NCI-H1092 treated with DMSO at 0.1 percent for 48 hours (cell line): ENCODE results near the gene MED15.
"Not testable (repeated sequence)": the region's sequence is repeated elsewhere in the genome, so short reads cannot be mapped to it uniquely, and the experiment has no call there.

Experiments
- DNase-seq: peaks from one replicate; lab custom pipeline; 2025; lab: John Stamatoyannopoulos, UW

MED15 gene

DNA sequence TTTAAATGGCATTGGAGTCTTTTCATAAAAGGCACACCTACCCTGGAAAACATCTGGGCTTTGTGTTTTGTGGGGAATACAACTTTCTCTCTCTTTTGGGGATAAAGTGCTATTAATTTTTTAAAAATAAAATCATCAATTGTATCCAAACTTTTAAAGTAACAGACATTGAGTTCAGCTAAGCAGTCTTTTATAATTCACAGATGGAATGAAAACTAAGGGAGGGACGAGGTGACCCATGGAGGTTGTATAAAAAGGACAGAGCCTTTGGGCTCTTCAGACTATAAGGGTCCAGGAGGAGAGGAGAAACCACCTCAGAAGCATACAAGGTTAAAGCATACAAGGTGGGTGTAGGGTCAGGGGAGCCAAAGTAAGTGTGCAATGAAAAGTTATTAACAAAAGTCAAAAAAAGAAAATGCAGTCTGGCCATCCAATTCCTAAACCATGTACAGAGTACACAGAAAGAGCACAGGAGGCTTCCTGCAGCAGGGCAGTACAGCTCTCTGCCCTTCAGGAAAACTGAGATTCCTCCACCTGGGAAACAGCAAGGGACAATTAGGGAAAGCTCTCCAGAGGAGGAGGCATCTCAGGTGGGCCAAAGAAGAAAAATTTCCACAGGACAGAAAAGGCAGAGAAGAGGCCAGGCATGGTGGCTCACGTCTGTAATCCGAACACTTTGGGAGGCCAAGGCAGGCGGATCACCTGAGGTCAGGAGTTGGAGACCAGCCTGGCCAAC, 22.3 kb upstream of the MED15 start:
- no peak for DNase-seq

DNA sequence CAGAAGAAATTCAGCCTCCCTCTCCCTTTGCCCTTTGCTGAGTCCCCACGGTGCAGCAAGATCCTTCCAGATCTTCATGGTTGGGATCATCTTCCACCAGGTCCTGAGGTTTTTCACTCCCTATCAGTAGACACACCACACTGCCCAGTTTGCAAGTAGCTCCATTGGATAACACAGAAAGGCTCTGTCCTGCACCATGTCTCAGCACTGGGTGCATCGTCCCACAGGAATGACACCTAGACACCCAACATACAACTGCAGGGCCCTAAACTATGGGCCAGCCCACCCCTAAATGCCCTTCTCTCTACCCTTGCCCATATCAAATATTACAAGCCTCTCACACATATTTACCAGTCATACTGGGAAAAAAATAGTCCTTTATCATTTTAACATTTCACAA, 21.2 kb upstream of the MED15 start:
- DNase-seq: no peak

DNA sequence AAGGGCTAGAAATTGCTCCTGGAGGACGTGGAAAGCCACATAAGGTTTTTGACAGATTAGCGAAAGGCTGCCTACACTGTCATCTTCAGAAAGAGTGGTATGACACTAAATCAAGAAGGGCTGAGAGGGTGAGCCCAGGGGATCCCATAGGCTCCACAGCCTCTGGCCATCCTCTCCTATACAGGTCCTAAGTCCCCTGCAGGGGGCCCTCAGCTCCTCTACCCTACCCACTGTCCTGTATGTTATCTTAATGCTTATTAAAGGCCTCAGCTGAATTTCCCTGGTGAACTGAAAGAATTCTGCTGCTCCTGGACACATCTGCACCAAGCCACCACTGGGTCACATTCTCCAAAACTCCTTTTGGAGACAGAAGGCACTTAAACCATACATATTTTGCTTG, 19.7 kb upstream of the MED15 start:
- DNase-seq: no peak

DNA sequence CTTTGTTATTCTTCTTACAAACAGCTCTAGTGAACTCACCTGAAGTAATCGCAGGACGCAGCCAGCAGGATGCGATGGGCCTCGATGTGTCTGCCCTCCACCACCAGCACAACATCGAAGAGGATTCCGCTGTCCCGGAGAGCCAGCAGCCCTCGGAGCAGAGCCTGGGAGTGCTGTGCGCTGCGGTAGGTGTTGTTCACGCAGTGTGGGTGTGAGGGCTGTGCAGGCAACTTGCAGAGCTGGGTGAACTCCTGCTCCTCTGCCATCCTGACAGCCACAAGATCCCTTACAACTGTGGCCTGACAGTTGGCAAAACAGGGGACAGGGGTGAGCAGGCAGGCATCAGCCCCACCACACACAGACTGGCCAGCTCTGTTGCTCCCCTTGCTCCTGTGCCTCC, 18.5 kb upstream of the MED15 start:
- no peak for DNase-seq

DNA sequence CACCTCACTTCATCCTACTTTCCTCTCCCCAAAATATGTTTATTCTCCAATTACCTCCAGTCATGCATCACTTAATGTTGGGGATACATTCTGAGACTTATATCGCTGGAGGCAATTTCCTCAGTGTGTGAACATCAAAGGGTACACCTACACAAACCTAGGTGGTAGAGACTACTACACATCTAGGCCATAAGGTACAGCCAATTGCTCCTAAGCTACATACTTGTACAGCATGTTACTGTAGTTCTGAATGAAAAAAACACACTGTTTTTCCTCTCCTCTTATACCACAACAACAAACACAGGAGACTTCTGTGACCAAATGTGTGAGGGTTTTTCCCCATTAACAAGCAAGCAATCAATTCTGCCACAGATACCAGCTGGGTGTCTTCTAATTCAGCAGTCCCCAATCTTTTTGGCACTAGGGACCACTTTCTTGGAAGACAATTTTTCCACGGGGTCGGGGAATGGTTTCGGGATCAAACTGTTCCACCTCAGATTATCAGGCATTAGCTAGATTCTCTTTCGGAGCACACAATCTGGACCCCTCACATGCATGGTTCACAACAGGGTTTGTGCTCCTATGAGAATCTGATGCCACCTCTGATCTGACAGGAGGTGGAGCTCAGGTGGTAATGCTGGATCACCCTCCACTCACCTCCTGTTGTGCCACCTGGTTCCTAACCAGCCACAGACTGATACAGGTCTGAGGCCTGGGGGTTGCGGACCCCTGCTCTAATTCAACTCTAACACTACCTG, 17.0 kb upstream of the MED15 start:
- no peak for DNase-seq

DNA sequence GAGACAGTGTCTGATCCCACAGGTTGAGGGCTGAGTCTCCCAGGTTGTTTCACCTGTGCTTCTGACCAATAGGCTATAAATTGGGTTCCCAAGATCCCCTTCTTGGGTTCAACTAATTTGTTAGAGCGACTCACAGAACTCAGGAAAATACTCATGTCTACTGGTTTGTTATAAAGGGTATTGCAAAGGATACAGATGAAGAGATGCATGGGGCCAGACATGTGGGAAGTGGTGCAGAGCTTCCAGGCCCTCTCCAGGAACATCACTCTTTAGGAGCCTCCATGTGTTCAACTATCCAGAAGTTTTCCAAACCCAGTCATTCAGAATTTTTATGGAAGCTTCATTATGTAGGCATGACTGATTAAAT, 16.5 kb upstream of the MED15 start:
- no peak for DNase-seq

DNA sequence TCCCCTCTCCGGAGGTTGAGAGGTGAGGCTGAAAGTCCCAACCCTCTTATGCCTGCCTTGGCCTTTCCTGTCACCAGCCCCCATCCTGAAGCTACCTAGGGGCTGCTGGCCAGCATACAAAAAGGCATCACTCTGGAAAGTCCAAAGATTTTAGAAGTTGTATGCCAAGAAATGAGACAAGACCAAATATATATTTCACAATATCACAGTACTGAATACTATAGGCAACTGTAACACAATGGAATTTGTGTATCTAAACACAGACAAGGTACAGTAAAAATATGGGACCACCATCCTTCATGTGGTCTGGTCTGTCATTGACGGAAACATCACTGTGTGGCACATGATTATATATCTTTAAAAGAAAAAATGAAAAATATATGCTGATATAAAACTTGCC, 16.1 kb upstream of the MED15 start:
- no peak for DNase-seq

DNA sequence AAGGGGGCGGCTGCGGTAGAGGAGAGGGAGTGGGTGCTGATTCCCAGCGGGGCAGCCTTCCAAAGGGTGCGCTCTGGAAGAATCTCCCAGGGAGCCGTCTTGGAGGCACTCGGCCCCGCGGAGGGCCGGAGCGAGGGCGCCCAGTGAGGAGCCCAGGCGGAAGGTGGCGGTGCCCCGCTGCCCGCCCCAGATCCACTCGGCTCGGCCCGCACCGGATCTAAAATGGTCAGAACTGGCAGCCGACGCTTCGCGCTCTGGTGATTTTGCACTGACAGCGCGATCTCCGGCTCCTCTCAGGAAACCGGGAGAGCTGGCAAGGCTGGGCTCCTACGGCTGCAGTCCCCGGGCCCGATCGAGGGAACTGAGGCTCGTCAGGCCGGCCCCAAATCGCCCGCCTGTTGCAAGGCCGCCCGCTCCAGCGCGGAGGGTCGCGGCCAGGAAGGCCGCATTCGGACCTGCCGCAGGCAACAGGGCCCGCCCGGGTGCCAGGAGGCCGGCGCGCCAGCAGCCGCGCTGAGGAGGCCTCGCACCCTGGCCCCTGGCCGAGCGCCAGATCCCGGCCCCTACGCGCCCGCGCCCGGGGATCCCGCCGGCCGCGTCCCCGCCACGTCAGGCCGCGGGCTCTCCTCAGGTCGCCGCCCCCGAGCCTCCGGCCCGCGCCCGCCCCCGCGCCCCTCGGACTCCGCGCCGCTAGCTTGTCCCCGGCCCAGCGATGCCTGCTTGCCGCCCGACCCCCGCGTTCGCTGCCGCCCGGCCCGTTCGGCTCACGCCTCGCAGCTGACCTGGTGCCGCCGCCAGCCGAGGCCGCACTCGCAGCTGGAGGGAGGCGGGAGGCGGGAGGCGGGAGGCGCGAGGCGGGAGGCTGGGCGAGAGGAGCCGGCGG, 12.2 kb upstream of the MED15 start, which contains the start of gene KLHL22:
Gene KLHL22, minus strand, starts transcription at position 818 of the 883 bp plus-strand sequence. CDS start 6,584 bp downstream, outside the sequence.
- peak; percentile 67 for DNase-seq

DNA sequence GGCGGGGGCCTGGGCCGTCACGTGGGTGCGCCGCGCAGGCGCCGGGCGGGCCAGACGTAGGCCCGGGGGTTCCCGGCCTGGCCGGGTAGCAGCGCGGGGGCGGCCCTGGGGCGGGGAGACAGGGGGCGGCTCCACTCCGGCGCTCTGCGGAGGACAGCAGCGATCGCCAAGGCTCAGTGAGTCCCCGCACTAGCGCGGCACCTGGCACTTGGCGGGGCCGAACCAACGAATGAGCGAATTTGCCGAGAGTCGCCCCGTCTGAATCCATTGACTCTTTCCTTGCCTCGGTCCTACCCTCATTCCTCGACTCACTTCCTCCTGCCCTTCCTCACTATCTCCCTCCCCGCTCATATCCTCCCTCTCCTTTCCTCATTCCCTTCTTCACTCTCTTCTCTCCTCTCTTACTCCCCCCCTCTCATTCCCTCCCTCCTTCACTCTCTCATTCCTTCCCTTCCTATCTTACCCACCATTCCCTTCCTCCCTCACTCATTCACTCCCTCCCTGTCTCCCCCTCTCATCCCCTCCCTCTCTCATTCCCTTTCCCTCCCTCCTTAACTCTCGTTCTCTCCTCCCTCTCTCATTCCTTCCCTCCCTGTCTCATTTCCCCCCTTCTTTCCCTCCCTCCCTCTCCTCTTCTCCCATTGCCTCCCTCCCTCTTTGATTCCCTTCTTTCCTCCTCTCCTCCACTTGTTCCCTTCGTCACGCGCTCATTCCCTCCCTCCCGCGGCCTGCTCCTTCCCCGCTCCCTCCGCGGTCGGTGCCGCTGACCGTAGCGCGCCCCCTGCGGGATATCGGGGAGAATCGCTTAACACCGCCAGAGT, 11.3 kb upstream of the MED15 start:
- DNase-seq: peak; percentile 91

DNA sequence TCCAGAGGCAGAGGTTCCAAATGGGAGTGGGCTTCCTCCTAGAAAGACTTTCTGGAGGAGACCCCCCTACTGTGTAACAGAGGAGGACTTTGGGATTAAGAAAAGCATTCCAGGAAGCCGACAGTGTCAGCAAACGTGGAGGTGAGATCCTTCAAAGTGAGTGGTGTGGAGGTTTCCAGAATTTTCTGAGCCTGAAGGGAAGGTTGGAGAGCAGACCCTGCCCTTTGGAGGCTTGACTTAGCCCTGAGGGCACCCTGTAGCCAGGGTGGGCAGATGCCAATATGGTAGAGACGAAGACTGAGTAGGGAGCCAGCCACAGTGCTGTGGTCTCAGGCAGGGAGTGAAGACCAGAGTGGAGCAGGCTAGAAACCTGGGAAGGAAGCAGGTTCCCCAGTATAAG, 10.0 kb upstream of the MED15 start:
- DNase-seq: no peak

DNA sequence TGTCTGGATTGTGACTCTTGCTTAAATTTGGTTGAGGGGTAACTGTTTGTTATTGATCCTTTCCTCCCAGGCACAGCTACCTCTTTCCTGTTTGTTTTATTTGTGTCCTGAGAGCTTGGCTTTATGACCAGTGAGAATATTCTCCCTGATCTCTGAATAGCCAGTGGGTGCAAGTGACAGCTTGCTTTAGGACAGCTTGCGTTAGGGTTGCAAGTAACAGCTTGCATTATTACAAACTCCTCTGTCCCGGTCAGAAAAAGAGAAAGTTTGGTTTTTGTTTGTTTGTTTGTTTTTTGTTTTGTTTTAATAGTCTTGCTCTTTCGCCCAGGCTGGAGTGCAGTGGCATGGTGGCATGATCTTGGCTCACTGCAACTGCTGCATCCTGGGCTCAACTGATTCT, 8.5 kb upstream of the MED15 start:
- no peak for DNase-seq

DNA sequence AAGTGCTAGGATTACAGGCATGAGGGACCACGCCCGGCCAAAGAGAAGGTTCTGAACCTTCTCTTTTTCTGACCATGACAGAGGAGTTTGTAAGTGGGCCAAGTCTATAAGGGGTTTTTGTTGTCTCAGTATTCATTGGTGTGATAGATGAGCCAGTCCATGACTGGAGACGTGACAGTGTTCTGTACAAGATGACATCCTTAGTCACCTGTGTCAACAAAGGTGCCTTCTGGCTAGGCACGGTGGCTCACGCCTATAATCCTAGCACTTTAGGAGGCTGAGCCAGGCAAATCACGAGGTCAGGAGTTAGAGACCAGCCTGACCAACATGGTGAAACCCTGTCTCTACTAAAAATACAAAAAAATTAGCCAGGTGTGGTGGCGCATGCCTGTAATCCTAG, 7.6 kb upstream of the MED15 start:
- DNase-seq: no peak

DNA sequence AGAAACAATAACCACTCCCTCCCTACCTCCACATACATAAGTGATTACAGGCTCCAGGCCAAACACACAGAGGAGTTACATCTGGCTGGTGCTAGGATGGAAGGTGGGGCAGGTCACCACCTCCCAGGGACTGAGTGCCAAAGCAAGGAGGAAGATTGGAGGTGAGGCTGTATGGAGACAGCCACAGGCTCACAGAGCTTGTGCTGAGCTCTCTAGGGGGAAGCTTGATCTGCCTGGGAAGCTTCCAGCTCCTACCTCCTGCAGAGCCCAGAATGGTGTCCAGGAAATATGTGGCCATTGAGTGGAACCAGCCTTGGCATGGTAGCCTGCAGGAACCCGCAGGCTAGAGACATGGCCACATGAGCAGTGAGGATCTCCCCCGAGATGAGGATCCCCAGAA, 3.6 kb upstream of the MED15 start:
- DNase-seq: no peak

DNA sequence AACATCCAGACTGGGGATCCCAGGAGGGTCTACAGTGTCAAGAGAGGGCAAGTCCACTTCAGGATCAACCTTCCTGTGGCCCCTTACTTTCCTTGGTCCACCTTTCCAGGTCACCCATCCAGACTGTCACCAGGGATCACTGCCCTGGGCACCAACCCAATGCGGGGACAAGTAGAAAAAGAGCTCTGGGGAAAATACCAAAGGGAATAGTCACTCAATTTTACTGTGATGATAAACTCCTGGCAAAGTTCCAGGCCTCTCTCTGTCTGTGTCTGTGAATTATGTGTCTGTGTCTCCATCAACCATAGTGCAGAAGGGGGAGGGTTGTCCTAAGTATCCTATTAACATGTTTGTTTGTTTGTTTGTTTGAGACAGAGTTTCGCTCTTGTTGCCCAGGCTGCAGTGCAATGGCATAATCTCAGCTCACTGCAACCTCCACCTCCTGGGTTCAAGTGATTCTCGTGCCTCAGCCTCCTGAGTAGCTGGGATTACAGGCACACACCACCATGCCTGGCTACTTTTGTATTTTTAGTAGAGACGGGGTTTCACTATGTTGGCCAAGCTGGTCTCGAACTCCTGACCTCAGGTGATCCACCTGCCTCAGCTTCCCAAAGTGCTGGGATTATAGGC, 3.0 kb upstream of the MED15 start:
- not testable (repeated sequence) for DNase-seq

DNA sequence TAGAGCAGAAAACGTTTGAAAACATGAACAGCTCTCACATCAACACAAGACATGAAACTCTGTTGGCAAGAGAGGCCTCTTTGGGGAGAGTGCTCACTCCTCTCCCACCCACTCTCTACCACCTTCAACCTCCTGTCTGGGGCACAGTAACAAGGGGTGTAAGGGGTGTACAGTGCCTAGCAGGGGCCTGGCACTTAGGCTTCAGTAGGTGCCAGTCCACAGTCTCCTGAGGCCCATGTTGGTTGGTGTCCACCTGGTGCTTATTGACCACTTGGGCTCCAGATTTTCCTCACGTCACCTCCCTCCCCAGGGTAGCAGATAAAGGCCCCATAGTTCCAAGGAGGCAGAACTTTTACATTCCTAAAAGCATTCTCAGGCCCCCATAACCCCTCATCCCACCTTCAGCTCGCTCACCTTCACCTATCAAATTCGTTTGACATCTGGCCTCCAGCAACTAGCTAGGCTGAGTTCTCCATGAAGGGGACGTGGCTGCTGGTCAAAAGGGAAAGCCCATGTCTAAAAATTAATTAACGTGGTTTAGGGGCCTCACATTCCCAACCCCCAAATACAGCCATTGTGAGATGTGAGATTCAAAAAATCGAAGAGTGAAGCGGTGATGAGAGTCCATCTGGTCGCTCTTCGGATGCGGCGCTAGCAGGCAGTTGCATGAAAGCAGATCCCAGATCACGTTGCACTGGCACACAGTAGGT, 712 bp upstream of the MED15 start:
- no peak for DNase-seq

DNA sequence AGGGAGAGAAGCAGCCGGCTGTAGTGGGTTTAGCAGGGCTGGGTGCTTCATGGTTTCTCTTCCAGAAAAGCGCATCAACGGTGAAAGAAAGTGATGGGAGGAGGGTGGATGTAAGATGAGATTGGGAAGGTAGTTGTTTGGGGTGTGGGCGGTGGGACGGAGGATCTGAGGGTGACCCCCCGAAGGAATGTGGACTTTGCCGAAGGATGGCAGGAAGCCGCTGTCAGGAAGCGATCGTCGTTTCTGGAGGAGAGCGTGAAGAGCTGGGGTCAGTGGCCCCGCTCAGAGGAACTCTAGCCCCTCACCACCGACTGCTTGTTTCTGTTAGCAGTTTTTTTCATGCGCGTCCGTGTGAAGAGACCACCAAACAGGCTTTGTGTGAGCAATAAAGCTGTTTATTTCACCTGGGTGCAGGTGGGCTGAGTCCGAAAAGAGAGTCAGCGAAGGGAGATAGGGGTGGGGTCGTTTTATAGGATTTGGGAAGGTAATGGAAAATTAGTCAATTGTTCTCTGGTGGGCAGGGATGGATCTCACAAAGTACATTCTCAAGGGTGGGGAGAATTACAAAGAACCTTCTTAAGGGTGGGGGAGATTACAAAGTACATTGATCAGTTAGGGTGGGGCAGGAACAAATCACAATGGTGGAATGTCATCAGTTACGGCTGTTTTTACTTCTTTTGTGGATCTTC, 801 bp downstream of the MED15 start:
- not testable (repeated sequence) for DNase-seq

DNA sequence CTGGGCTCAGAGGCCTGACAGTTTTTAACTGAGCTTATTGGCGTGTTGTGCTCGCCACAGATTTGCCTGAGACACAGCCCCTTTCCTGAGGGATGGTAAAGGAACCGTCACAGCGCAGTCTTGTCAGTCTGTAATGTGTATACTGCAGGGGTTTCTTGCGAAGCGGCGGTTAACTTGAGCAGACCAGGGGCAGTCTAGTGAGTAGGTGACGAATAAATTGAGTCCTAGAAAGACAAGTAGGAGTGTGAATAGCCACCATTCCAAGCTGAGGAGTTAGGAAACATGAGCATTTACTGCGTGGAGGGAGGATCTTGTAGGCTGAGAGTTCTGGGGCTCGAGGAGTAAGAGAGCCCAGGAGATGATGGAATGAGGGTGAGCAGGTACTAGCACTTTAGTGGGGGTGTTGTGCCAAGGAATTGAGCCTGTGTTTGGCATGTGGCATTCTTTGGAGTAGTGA, 1.4 kb downstream of the MED15 start:
- DNase-seq: no peak

DNA sequence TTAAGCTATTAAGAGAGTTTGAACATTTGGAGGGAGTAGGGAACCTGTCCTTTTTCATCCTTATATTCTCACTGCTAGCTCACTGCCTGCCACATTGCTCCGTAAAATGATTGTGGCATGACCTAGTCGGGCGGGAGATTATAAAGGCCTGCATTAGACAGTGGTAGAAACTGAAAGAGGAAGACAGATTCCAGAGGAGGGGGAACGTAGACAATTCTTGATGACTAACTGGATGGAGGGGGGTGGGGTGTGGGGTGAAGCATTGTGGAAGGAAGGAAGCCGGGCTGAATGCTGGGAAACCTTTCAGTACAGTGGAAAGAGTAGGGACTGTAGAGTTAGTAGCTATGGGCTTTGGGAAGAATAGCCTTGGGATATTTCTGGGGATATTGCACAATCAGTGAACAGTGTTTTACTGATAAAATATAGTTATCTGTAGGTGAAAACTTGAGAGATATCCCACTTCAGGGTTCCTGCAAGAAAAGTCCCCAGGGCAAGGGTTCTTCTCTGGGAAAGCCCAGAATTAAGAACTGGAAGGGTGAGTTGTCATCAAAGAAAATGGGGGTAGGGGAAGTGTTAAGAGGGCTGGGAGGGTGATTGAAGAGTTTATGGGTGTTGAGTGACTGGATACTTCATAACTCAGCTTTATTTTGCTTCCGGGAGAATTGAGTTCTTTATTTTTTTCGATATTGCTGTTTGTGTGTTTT, 2.1 kb downstream of the MED15 start:
- no peak for DNase-seq
